Subcutaneous abdominal adipose tissue (tissue), 5 donors: ENCODE data around the gene RIIAD1.
"Not testable (repeated sequence)": the region's sequence is repeated elsewhere in the genome, so short reads cannot be mapped to it uniquely, and the experiment has no call there.

ENCODE experiments used
- H3K27ac ChIP-seq: one replicate; pipeline ENCODE4 v1.7.0; 2013; ENCODE audit warnings: low read depth, mild to moderate bottlenecking, inconsistent platforms, low read length, moderate library complexity
- H3K27me3 ChIP-seq, 5 donors: one replicate each; pipeline ENCODE4 v1.7.0; 2013; ENCODE audit warnings: low read length in 5 of 5, inconsistent platforms in 1 of 5; ENCODE audit not compliant: control insufficient read depth in 5 of 5, insufficient read depth in 4 of 5
- H3K36me3 ChIP-seq, 5 donors: one replicate each; pipeline ENCODE4 v1.7.0; 2013; ENCODE audit warnings: low read length in 5 of 5; ENCODE audit not compliant: control insufficient read depth in 5 of 5, insufficient read depth in 5 of 5
- H3K4me1 ChIP-seq, 5 donors: one replicate each; pipeline ENCODE4 v1.7.0; 2013; ENCODE audit warnings: low read length in 5 of 5, mild to moderate bottlenecking in 3 of 5, moderate library complexity in 1 of 5; ENCODE audit not compliant: control insufficient read depth in 5 of 5, insufficient read depth in 5 of 5
- H3K4me3 ChIP-seq, 5 donors: one replicate each; pipeline ENCODE4 v1.7.0; 2013; ENCODE audit warnings: low read length in 5 of 5, low read depth in 1 of 5
- H3K9ac ChIP-seq, 5 donors: one replicate each; pipeline ENCODE4 v1.7.0; 2013; ENCODE audit warnings: low read length in 5 of 5, mild to moderate bottlenecking in 4 of 5, moderate library complexity in 3 of 5
- H3K9me3 ChIP-seq, 5 donors: one replicate each; pipeline ENCODE4 v1.7.0; 2013; ENCODE audit warnings: low read length in 5 of 5; ENCODE audit not compliant: control insufficient read depth in 5 of 5
- donor health status: healthy.
- donor health status: healthy.
- donor health status: healthy.
- donor health status: healthy.
- donor health status: healthy.

The RIIAD1 gene

GRCh38 chr1:151760597-151761385 lies 39.5 kb downstream of the RIIAD1 start:
- Histone ChIP-seq H3K4me1 (peaks cover 0 to 15% (median 14%) of the 10 kb centered on the region in 5 donors), H3K27ac (no peak overlapping the region), H3K27me3 (no peaks in the 10 kb centered on the region), H3K9ac (no peak overlapping the region), H3K4me3 (no peak overlapping the region), H3K36me3 (peaks cover 11 to 52% (median 40%) of the 10 kb centered on the region in 5 donors), H3K9me3 (no peaks in the 10 kb centered on the region)

GRCh38 chr1:151762941-151763921 lies 41.9 kb downstream of the RIIAD1 start, which contains the start of gene MRPL9:
Gene MRPL9, minus strand, starts transcription at chr1:151763496. Its CDS starts 17 bp downstream, at chr1:151763479.
- H3K4me3 ChIP-seq = peak within 1 kb of the TSS; percentile 79 to 93 (median 83)
- H3K9ac ChIP-seq = peak within 1 kb of the TSS; percentile 71 to 92 (median 87)
- peaks cover 11 to 36% (median 30%) of the 10 kb centered on the region in 5 donors for H3K36me3 ChIP-seq
- H3K27me3 ChIP-seq = no peaks in the 10 kb centered on the region
- peak within 1 kb of the TSS; percentile 83 for H3K27ac ChIP-seq
- no peaks in the 10 kb centered on the region for H3K9me3 ChIP-seq
- peaks cover 2 to 18% (median 15%) of the 10 kb centered on the region in 5 donors for H3K4me1 ChIP-seq

- Histone ChIP-seq H3K4me1 (peaks cover 2 to 21% (median 15%) of the 10 kb centered on the region in 5 donors), H3K4me3 (peak overlapping the region; percentile 79 to 93 (median 83)), H3K27me3 (no peaks in the 10 kb centered on the region), H3K36me3 (peaks cover 11 to 29% (median 25%) of the 10 kb centered on the region in 5 donors), H3K9me3 (no peaks in the 10 kb centered on the region), H3K9ac (peak overlapping the region; percentile 71 to 92 (median 87)), H3K27ac (peak overlapping the region; percentile 83)
These were observed 42.7 kb downstream of the RIIAD1 start for GRCh38 chr1:151763990-151764389.

GRCh38 chr1:151768351-151769066 lies 47.2 kb downstream of the RIIAD1 start:
- not testable (repeated sequence) for H3K9ac ChIP-seq, H3K27ac ChIP-seq

GRCh38 chr1:151769270-151769669 lies 47.9 kb downstream of the RIIAD1 start:
- H3K9me3 ChIP-seq, H3K27ac ChIP-seq, H3K4me1 ChIP-seq, H3K4me3 ChIP-seq, H3K27me3 ChIP-seq, H3K9ac ChIP-seq: not testable (repeated sequence)
- H3K36me3 ChIP-seq = peaks cover 3 to 10% (median 7%) of the 10 kb centered on the region in 5 donors

More at GRCh38 chr1:151768351-151769066, 47.2 kb downstream of the RIIAD1 start:
- not testable (repeated sequence) for H3K36me3 ChIP-seq, H3K27me3 ChIP-seq, H3K9me3 ChIP-seq, H3K4me3 ChIP-seq
- peaks cover 2 to 16% (median 8%) of the 10 kb centered on the region in 5 donors for H3K4me1 ChIP-seq

GRCh38 chr1:151773702-151774101 lies 52.4 kb downstream of the RIIAD1 start:
- Histone ChIP-seq H3K4me3 (no peak overlapping the region), H3K27me3 (no peaks in the 10 kb centered on the region), H3K4me1 (no peaks in the 10 kb centered on the region), H3K36me3 (peaks cover 21 to 44% (median 32%) of the 10 kb centered on the region in 5 donors), H3K27ac (no peak overlapping the region), H3K9me3 (no peaks in the 10 kb centered on the region), H3K9ac (no peak overlapping the region)

GRCh38 chr1:151774256-151774922 lies 53.1 kb downstream of the RIIAD1 start:
- no peaks in the 10 kb centered on the region for H3K27me3 ChIP-seq
- no peak overlapping the region for H3K4me3 ChIP-seq
- H3K4me1 ChIP-seq = no peaks in the 10 kb centered on the region
- H3K9ac ChIP-seq = no peak overlapping the region
- no peaks in the 10 kb centered on the region for H3K9me3 ChIP-seq
- peaks cover 27 to 49% (median 33%) of the 10 kb centered on the region in 5 donors for H3K36me3 ChIP-seq
- no peak overlapping the region for H3K27ac ChIP-seq

GRCh38 chr1:151775894-151776664 lies 54.8 kb downstream of the RIIAD1 start:
- Histone ChIP-seq H3K27ac (no peak overlapping the region), H3K36me3 (peaks cover 31 to 49% (median 33%) of the 10 kb centered on the region in 5 donors)

More at GRCh38 chr1:151775894-151776664, 54.8 kb downstream of the RIIAD1 start:
- H3K9ac ChIP-seq = no peak overlapping the region
- no peaks in the 10 kb centered on the region for H3K27me3 ChIP-seq
- no peak overlapping the region for H3K4me3 ChIP-seq
- H3K4me1 ChIP-seq = no peaks in the 10 kb centered on the region
- H3K9me3 ChIP-seq = no peaks in the 10 kb centered on the region
